IMR-90 (cell line): Measurements from ENCODE around the gene RAET1G.

ENCODE experiments used
- CHD1 ChIP-seq: IDR thresholded peaks from 2 replicates; pipeline ENCODE4 v1.6.1; 2012; ENCODE audit warnings: low read depth, low read length, improper control_type of control experiment
- MXI1 ChIP-seq: IDR thresholded peaks from 2 replicates; pipeline ENCODE4 v1.6.1; 2012; ENCODE audit warnings: low read depth, mild to moderate bottlenecking, low read length, moderate library complexity, borderline replicate concordance
- POLR2A ChIP-seq: IDR thresholded peaks from 2 replicates; pipeline ENCODE4 v1.6.1; 2012; ENCODE audit warnings: mild to moderate bottlenecking, low read depth, low read length
- SMC3 ChIP-seq: fragments of 150-350 bp; IDR thresholded peaks from 2 replicates; pipeline ENCODE4 v1.6.1; 2016; ENCODE audit warnings: low read depth, mild to moderate bottlenecking, antibody characterized with exemption, low read length, moderate library complexity
- TF ChIP-seq, protein P1 (sequence below): conservative IDR thresholded peaks from 2 replicates; pipeline ENCODE4 v1.5.1; 2012; ENCODE audit warnings: mild to moderate bottlenecking, low read depth, low read length, improper control_type of control experiment

DNA sequence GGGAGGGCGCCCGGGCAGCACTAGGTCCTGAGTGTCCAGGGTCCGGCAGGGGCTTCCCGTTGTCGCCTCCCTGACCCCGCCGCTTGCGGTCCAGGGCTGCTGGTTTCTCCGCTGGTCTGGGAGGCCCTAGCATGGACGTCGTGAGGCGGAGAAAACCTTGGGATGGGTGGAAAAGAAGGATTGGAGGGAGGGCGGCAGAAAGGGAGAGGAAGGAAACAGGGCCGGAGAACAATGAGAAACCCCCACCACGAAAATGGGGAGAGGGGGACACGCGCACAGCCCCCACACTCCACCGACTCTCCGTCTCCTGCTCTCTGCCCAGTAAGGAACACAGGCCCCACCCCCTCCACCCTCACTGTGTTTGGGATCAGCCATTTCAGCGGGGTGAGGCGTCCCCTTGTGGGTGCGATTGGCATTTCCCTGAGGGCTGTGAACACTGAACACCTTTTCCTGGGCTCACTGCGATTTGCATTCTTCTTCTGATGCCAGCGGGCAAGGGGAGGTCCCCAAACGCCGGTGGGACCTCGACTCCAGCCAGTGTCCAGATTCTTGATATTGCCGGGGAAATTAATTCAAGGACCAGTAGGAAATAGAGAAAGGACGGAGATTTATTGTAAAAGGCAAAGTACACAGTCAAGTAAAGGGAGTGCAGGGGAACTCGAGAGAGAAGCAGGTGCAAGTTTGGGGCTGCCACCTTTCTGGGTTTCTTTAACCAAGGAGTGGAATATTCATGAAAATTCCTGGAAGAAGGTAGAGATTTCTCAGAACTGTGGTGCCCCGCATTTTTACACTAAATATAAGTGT is 3.3 kb upstream of the RAET1G start:
- TF ChIP-seq, protein P1, sequence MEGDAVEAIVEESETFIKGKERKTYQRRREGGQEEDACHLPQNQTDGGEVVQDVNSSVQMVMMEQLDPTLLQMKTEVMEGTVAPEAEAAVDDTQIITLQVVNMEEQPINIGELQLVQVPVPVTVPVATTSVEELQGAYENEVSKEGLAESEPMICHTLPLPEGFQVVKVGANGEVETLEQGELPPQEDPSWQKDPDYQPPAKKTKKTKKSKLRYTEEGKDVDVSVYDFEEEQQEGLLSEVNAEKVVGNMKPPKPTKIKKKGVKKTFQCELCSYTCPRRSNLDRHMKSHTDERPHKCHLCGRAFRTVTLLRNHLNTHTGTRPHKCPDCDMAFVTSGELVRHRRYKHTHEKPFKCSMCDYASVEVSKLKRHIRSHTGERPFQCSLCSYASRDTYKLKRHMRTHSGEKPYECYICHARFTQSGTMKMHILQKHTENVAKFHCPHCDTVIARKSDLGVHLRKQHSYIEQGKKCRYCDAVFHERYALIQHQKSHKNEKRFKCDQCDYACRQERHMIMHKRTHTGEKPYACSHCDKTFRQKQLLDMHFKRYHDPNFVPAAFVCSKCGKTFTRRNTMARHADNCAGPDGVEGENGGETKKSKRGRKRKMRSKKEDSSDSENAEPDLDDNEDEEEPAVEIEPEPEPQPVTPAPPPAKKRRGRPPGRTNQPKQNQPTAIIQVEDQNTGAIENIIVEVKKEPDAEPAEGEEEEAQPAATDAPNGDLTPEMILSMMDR: peak; percentile 92
- TF ChIP-seq CHD1: no peak
- no peak for TF ChIP-seq POLR2A
- no peak for TF ChIP-seq MXI1
- TF ChIP-seq SMC3: peak; percentile 94
